Stimulated activated CD4-positive, alpha-beta T cell treated with anti-CD3 and anti-CD28 coated beads, TNF-alpha, amount 100 ng/mL, for 48 hours (primary cell): ENCODE measurements around the gene COG2.
"Not testable (repeated sequence)": the region's sequence is repeated elsewhere in the genome, so short reads cannot be mapped to it uniquely, and the experiment has no call there.

Experiments used
- DNase-seq, 3 donors: peaks; one replicate each; pipeline ENCODE4 v3.0.0-alpha.2; 2020; ENCODE audit warnings: low read depth in 3 of 3

The COG2 gene

DNA sequence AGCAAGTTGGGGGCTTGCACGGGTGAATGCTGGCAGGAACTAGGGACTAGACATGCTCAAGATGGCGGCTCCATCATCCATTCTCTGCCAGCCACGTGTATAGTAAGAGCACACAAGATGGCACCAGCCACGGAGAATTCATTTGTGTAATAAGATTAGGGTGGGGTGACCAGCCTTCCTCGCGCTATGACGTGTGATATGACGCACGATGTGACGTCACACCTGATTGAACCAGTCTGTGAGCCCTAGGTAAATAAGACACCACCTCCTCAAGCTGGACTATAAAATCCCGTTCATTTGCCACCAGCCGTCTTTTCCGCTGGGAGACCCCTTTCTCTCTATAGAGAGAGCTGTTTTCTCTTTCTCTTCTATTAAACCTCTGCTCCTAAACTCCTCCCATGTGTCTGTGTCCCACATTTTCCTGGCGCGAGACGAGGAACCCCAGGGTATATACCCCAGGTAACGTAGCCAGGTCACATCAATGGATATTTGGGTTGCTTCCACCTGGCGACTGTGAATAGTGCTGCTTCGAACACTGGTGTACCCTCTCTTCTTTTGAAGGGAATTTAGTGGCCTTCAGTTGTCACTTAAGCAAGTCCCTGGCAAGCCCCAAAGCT, 18.1 kb upstream of the COG2 start:
- DNase-seq, result no peak

DNA sequence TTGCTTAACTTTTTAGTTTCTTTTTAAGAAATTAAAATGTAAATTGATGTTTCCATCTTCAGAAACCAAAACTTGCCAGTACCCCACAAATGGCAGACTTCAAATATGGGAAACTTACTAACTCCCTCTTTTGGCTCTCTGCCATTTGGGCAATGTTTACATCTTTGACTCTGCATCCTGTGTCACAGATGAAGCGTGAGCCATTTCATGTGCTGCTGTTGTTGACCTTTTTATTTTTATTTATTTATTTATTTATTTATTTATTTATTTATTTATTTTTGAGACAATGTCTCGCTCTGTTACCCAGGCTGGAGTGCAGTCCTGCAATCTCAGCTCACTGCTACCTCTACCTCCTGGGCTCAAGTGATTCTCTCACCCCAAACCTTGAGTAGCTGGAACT, 16.0 kb upstream of the COG2 start:
- DNase-seq, result no peak

DNA sequence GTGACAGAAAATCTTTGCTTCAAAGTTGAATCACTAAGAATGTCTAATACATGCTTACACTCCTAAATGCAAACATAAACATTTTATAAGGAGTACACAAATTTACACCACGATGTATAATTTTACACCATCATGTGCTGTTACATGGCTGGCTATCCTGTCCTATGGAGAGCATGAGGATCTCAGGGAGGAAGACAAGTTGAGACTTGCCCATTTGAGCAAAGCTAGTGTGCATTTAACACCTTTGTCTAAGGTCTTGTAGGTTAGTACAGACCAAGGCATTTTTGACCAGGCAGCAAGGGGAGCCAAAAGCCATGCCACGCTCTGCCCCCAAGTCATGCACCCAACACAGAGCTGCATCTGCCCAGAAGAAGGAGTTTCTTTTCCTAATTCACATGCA, 14.5 kb upstream of the COG2 start:
- no peak for DNase-seq

- DNase-seq, result no peak
These were observed 12.8 kb upstream of the COG2 start for GRCh38 chr1:230629511-230629910.

- DNase-seq, result no peak
These were observed 10.8 kb upstream of the COG2 start for GRCh38 chr1:230631477-230631876.

DNA sequence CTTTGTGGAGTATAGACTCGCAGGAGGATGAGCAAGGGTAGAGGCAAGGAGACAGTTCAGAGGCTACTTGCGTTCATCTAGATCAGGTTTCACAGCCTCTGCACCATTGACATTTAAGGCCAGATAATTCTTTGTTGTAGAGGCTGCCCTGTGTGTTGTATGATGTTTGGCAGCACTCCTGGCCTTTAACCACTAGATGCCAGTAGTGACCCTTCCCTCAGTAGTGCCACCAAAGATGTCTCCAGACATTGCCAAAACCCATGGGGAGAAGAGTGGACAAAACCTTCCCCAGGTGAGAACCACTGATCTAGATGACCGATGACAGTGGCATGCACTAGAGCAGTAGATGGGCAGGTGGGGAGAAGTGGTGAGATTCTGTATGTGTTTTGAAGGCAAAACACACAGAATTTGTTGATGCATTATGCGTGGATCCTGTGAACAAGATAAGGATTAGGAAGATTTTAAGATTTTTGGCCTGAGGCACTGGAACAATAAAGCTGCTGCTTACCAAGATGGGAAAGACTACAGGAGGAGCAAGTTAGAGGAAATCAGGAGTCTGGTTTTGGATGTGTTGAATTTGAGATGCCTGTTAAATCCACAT, 9.9 kb upstream of the COG2 start:
- DNase-seq, result no peak

GRCh38 chr1:230633469-230633868, 8.8 kb upstream of the COG2 start:
- no peak for DNase-seq

DNA sequence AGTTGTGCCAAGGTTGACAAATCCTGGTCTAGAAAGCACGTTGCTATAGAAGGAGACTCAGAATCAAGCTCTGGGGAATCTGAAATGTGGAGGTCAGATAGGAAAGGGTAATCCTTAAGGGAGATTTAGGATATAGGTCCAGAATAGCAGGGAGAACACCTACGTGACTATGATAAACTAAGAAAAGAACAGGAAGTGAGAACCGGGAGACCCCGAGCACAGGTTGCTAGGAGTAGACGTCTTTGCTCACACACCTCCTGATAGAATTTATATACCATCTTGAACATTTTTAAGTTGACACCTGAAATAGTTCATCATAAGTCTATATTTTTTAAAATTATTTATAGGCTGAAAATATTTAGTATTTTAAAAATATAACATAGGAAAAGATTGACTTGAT, 7.9 kb upstream of the COG2 start:
- DNase-seq, result no peak

DNA sequence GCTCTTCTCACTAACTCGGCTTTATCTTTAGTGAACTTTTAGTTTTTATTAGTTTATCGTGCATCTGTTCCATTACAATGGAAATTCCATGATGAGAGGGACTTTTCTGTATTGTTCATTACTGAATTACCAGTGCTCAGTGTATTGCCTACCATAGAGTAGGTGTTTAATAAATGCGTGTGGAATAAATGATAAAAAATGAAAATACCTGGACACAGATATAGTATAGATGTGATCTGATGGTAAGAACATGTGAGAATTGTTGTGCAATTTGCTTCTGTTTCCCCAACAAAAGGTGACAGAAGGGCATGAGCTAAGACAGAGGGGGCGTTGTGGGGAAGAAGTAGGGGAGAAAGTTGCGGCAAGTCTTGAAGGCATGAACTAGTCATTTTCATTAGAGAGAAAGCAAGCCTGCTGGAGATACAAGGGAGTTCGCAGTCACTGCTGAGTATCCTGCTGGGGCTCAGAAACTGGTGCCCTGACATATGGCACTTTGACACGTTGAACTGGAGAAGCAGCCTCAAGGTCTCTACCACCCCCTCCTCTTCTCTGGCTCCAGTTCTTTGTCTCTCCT, 5.6 kb upstream of the COG2 start:
- DNase-seq, result no peak

- no peak for DNase-seq
These were observed 2.5 kb upstream of the COG2 start for GRCh38 chr1:230639714-230640209.

GRCh38 chr1:230641346-230641745, 935 bp upstream of the COG2 start:
- DNase-seq, result no peak

GRCh38 chr1:230641900-230642262, 400 bp upstream of the COG2 start:
- no peak for DNase-seq

DNA sequence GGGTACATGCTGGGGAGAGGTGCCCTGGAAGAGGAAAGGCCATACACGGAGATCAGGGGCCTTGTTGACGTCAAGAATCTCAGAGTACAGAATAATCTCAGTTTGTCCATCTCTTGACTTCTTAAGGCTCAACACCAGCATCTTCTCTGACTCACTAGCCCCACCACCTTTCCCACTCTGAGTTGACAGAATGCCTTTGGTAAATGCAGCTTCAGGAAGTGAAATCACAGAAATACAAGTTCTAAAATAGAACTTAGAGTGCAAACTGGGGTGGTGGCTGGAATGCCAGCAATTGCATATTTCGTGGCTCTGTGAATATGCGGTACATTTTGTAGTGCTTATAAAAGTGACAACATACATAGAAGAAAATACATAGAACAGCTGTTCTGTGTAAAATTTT, 1.6 kb downstream of the COG2 start:
- no peak for DNase-seq

DNA sequence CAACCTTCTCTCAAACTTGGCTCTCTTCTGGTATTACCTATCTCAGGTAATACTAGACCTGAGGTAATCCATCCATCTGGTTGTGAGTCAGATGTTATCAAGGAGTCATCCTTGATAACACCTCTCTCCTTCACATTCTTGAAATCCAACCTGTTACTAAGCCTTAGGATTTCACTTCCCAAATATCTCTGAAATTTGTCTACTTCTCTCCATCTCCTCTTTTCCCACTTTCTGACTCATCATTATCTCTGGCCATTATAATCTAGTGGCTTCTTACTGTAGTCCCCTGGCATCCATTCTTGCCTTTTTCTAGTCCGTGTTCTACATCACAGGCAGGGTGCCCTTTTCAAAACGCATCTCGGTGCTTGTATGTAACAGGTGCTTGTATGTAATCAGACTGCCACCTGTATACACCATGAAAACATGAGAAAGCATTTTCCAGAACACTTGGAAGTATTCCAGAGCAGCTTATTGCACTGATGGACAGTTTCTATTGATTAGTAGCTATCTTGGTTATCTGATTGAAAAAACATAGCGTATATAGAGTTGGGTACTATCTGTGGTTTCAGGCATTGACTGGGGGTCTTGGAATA, 4.5 kb downstream of the COG2 start:
- DNase-seq, result no peak

DNA sequence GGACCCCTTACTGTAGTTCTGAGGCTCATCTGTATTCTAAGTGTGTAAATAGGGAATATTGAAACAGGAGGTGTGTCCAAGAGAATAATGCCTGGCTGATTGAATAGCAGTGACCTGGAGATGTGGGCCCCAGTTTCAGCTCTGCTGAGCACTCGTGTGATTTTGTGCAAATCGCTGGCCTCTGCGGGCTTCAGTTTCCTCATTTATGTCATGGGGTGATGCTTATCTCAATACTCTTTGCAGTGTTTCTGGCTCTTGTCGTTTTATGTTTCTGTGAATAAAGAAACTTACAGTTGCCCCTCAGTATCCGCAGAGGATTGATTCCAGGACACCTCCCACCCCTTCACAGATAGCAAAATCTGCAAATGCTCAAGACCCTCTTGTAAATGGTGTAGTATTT, 5.0 kb downstream of the COG2 start:
- no peak for DNase-seq

DNA sequence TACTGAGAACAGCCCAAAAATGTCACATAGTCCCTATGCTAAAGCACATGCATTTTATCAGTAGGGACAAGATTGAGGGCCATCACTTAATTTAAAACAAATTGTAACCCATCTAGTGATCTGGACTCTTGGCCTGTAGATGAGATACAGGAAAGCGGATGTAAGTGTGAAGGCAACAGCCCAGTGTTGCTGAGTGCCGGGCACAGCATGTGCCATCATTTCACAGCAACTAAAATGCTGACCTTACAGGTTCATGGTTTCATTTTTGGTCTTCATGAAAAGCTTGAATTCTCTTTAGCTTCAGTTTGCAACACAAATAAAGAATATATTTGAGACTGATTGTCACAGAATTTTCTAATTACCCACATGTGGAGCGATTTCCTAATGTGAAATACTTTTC, 5.8 kb downstream of the COG2 start:
- no peak for DNase-seq

- no peak for DNase-seq
These were observed 8.0 kb downstream of the COG2 start for GRCh38 chr1:230650300-230650699.

- no peak for DNase-seq
These were observed 9.0 kb downstream of the COG2 start for GRCh38 chr1:230651235-230651634.

- DNase-seq, result not testable (repeated sequence)
These were observed 14.4 kb downstream of the COG2 start for GRCh38 chr1:230656719-230657118.

GRCh38 chr1:230658103-230658502, 15.8 kb downstream of the COG2 start:
- not testable (repeated sequence) for DNase-seq

DNA sequence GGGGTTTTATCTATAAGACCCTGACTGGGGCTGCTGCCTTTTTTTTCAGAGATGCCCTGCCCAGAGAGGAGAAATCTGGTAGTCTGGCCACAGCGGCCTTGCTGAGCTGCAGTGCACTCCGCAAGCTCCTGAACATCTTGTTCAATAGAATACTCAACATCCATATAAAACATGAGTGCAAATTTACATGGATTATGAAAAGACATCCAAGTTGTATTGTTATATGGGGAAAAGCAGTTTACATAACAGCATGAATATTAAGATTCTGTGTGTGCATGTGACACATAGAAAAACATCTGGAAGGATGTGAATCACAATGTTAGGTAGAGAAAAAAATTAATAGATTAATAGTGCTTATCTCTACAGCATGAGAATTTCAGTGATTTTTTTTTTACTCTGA, 16.4 kb downstream of the COG2 start:
- DNase-seq, result no peak

DNA sequence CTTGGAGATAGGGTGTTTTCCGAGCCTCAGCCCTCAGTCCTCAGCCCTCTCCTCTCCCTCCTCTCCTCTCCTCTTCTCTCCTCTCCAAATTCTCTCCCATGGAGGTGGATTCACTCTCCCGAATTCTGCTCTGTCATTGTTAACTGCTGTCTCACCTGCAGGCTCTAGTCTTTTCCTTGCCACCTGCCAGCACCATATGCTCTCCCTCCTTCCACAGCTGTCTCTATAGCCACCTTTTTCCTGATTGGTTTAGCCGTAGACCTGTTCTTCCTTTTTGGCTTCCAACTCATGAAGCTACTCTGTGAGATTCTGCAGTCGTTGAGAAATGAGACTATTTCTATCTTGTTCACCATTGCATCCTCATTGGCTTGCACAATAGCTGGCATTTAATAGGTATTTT, 19.7 kb downstream of the COG2 start:
- DNase-seq, result no peak

GRCh38 chr1:230668227-230668626, 25.9 kb downstream of the COG2 start:
- no peak for DNase-seq
